Neural cell (in vitro differentiated cells): ENCODE measurements around the gene APEX1. TPM values are rescaled to one million over a fixed set of nuclear protein-coding genes. Genes with fewer than 3 reads are reported as not detected.

Source experiments
- polyA plus RNA-seq: library from polyadenylated mRNA; depleted of rRNA; stranded (reverse); fragments of >200 nt; gene quantifications from 2 replicates; pipeline ENCODE4 v1.2.3, GENCODE V29; 2014
- small RNA-seq, 3 experiments: library from RNA; depleted of rRNA; stranded (forward); fragments of <200 nt; gene quantifications; one replicate each; pipeline ENCODE3, GENCODE V24; 2012

Gene APEX1
- polyA plus RNA-seq, 1 donor from 2014 or later: 44.5 TPM

Small RNAs within 50 kb of the gene (small RNA-seq; reads per million reads assigned to genes)
- 0.07 to 1.3 (median 0.68) reads per million in 3 experiments for gene RNA5SP382

Other genes with a start within 250 kb of the APEX1 start
- not detected in 2 replicates for gene OR11H6, start 231.5 kb upstream of the APEX1 start, polyA plus RNA-seq
- not detected in 2 replicates for gene OR11H7, start 226.2 kb upstream of the APEX1 start, polyA plus RNA-seq
- gene OR11H4, start 215.9 kb upstream of the APEX1 start, polyA plus RNA-seq: not detected in 2 replicates
- gene TTC5, start 149.3 kb upstream of the APEX1 start, polyA plus RNA-seq: 40.5 and 53.5 TPM in 2 replicates
- 67.2 and 83.8 TPM in 2 replicates for gene CCNB1IP1, start 121.9 kb upstream of the APEX1 start, polyA plus RNA-seq
- 71.5 and 78.7 TPM in 2 replicates for gene PARP2, start 111.6 kb upstream of the APEX1 start, polyA plus RNA-seq
- 5.2 and 6.8 TPM in 2 replicates for gene TEP1, start 41.7 kb upstream of the APEX1 start, polyA plus RNA-seq
- gene KLHL33, start 19.1 kb upstream of the APEX1 start, polyA plus RNA-seq: not detected in 2 replicates
- 248 and 264 TPM in 2 replicates for gene OSGEP, start 414 bp upstream of the APEX1 start, polyA plus RNA-seq
- 77.2 and 85.3 TPM in 2 replicates for gene PIP4P1, start 6.2 kb downstream of the APEX1 start, polyA plus RNA-seq
- gene PNP, start 14.2 kb downstream of the APEX1 start, polyA plus RNA-seq: 12.3 and 12.6 TPM in 2 replicates
- not detected in 2 replicates for gene RNASE10, start 50.3 kb downstream of the APEX1 start, polyA plus RNA-seq
- gene RNASE9, start 105.8 kb downstream of the APEX1 start, polyA plus RNA-seq: not detected in 2 replicates
- gene RNASE11, start 132.8 kb downstream of the APEX1 start, polyA plus RNA-seq: not detected in 2 replicates
- gene RNASE12, start 136.2 kb downstream of the APEX1 start, polyA plus RNA-seq: not detected in 2 replicates
- gene OR6S1, start 186.5 kb downstream of the APEX1 start, polyA plus RNA-seq: not detected in 2 replicates
- 1.1 TPM in 1 of 2 replicates, not detected in the other for gene RNASE4, start 229.3 kb downstream of the APEX1 start, polyA plus RNA-seq
- gene ANG, start 233.5 kb downstream of the APEX1 start, polyA plus RNA-seq: 0.47 TPM in 1 of 2 replicates, not detected in the other